K562 (cell line): Measurements from ENCODE around the gene POU3F1. TPM values are rescaled to one million over a fixed set of nuclear protein-coding genes. Genes with fewer than 3 reads are reported as not detected.

ENCODE experiments used
- ATAC-seq: fragments of 200-7000 bp; cut with Tn5 transposase; 3 replicates; pipeline ENCODE4 v1.9.1; 2020; ENCODE audit warnings: moderate library complexity
- Bru-seq: library from RNA; stranded (reverse); fragments of 400-500 nt; gene quantifications from one replicate; lab custom pipeline; 2021; lab: Mats Ljungman, UMichigan
- BruChase-seq, 2 experiments: library from RNA; stranded (reverse); fragments of 400-500 nt; gene quantifications; one replicate each; lab custom pipeline; 2021; lab: Mats Ljungman, UMichigan
- BruUV-seq: library from RNA; stranded (reverse); fragments of 400-500 nt; replicated peaks from 2 replicates; lab custom pipeline; 2021; lab: Mats Ljungman, UMichigan
- CTCF ChIA-PET: fragments of 300-600 bp; formaldehyde crosslinking; extraction: SDS; loops from one replicate; lab custom pipeline; 2021; ENCODE audit warnings: low intra/inter-chr PET ratio; lab: Yijun Ruan, JAX
- POLR2A ChIA-PET: fragments of 300-600, 350-650 bp; sonication (Branson Sonifier 250); formaldehyde crosslinking; extraction: SDS; loops from one replicate; lab custom pipeline; 2021; ENCODE audit warnings: antibody characterized with exemption, inconsistent platforms; lab: Yijun Ruan, JAX
- DNase-seq, 4 experiments: peaks; one replicate each; pipeline versions ENCODE4 v3.0.0 to v3.0.0-alpha.2; 2011 to 2018; ENCODE audit warnings: low spot score in 3 of 4, mixed read lengths in 3 of 4; ENCODE audit errors: extremely low read depth in 1 of 4
- FAIRE-seq: peaks from 2 replicates; lab custom pipeline; 2011; peaks lifted over from hg19 to GRCh38; lab: Jason Lieb, UNC
- H2AFZ ChIP-seq: 2 replicates; pipeline ENCODE4 v1.6.0; 2011; ENCODE audit warnings: low read depth, low read length, control low read depth, inconsistent platforms
- H3K27ac ChIP-seq: fragments of 200-600 bp; 3 replicates; pipeline ENCODE4 v1.8.0; 2011; ENCODE audit warnings: low read depth, mild to moderate bottlenecking, control low read depth, inconsistent platforms, low read length, moderate library complexity, mixed read lengths; ENCODE audit errors: extremely low read depth
- H3K27me3 ChIP-seq, 2 experiments: fragments of 300-600 bp in 1 of 2; 2 replicates in 1 of 2; 3 replicates in 1 of 2; pipeline versions ENCODE4 v1.6.0 to v1.8.0; 2011; ENCODE audit warnings: inconsistent platforms in 2 of 2, low read length in 2 of 2, mild to moderate bottlenecking in 1 of 2, mixed read lengths in 1 of 2, moderate library complexity in 1 of 2; ENCODE audit not compliant: control insufficient read depth in 2 of 2, insufficient read depth in 2 of 2
- H3K36me3 ChIP-seq: fragments of 300-600 bp; 3 replicates; pipeline ENCODE4 v1.8.0; 2011; ENCODE audit warnings: mild to moderate bottlenecking, low read length, inconsistent platforms; ENCODE audit not compliant: control insufficient read depth, insufficient read depth
- H3K4me1 ChIP-seq, 2 experiments: fragments of 200-600 bp in 1 of 2; replicated peaks in 1 of 2; 2 replicates in 1 of 2; 3 replicates in 1 of 2; pipeline versions ENCODE4 v1.5.1 to v1.8.0; 2011; ENCODE audit warnings: inconsistent platforms in 2 of 2, low read length in 2 of 2, mild to moderate bottlenecking in 1 of 2, mixed read lengths in 1 of 2, moderate library complexity in 1 of 2; ENCODE audit not compliant: control insufficient read depth in 2 of 2, insufficient read depth in 2 of 2
- H3K4me2 ChIP-seq: 2 replicates; pipeline ENCODE4 v1.6.1; 2011; ENCODE audit warnings: low read length, control low read depth, inconsistent platforms, mixed read lengths; ENCODE audit not compliant: insufficient read depth
- H3K4me3 ChIP-seq: fragments of 200-600 bp; sonication (generic), shearing (Covaris generic); 2 replicates; pipeline ENCODE4 v1.5.1; 2016; ENCODE audit warnings: control low read depth, inconsistent platforms
- H3K79me2 ChIP-seq: fragments of 200-600 bp; 3 replicates; pipeline ENCODE4 v1.8.0; 2011; ENCODE audit warnings: low read length, inconsistent platforms; ENCODE audit not compliant: control insufficient read depth, insufficient read depth
- H3K9ac ChIP-seq, 2 experiments: 2 replicates each; pipeline versions ENCODE4 v1.6.0 to v1.6.1; 2011; ENCODE audit warnings: low read depth in 2 of 2, low read length in 2 of 2, control low read depth in 1 of 2, inconsistent platforms in 1 of 2, mild to moderate bottlenecking in 1 of 2, mixed read lengths in 1 of 2; ENCODE audit not compliant: insufficient read depth in 1 of 2
- H3K9me1 ChIP-seq: one replicate; pipeline ENCODE4 v1.6.0; 2011; ENCODE audit warnings: inconsistent platforms, mild to moderate bottlenecking, low read length, moderate library complexity; ENCODE audit not compliant: control insufficient read depth, insufficient read depth
- H3K9me3 ChIP-seq: replicated peaks from 2 replicates; pipeline ENCODE4 v1.5.1; 2011; ENCODE audit warnings: low read depth, low read length, inconsistent platforms; ENCODE audit not compliant: control insufficient read depth, insufficient read depth
- H4K20me1 ChIP-seq: replicated peaks from 2 replicates; pipeline ENCODE4 v1.6.1; 2011; ENCODE audit warnings: low read length, inconsistent platforms, mixed read lengths; ENCODE audit not compliant: control insufficient read depth, insufficient read depth
- CCAR2 ChIP-seq: fragments of 200-400 bp; formaldehyde crosslinking; IDR thresholded peaks from 2 replicates; pipeline ENCODE4 v1.6.1; 2017; ENCODE audit warnings: mild to moderate bottlenecking, low read depth, low read length
- CCNT2 ChIP-seq: IDR thresholded peaks from 2 replicates; pipeline ENCODE4 v1.6.1; 2011; ENCODE audit warnings: borderline replicate concordance, low read depth, mild to moderate bottlenecking, moderate library complexity, mixed read lengths, low read length; ENCODE audit not compliant: insufficient read length; ENCODE audit errors: extremely low read depth
- CHD4 ChIP-seq: fragments of 200-600 bp; sonication (generic); IDR thresholded peaks from 3 replicates; pipeline ENCODE4 v1.6.1; 2012; ENCODE audit warnings: low read depth, mild to moderate bottlenecking, mixed read lengths, low read length, inconsistent platforms; ENCODE audit not compliant: insufficient read depth, insufficient replicate concordance, poor library complexity, severe bottlenecking
- DACH1 ChIP-seq: fragments of 450-650 bp; IDR thresholded peaks from 2 replicates; pipeline ENCODE4 v1.6.1; 2018; ENCODE audit not compliant: partially characterized antibody
- GATAD2B ChIP-seq: fragments of 450-650 bp; IDR thresholded peaks from 2 replicates; pipeline ENCODE4 v1.6.1; 2017; ENCODE audit warnings: mild to moderate bottlenecking, borderline replicate concordance
- L3MBTL2 ChIP-seq: fragments of 450-650 bp; IDR thresholded peaks from 2 replicates; pipeline ENCODE4 v1.6.1; 2016; ENCODE audit warnings: mild to moderate bottlenecking, moderate library complexity
- LEF1 ChIP-seq: fragments of 450-650 bp; IDR thresholded peaks from 2 replicates; pipeline ENCODE4 v1.6.1; 2016; ENCODE audit warnings: mild to moderate bottlenecking
- MCM2 ChIP-seq: fragments of 450-650 bp; IDR thresholded peaks from 2 replicates; pipeline ENCODE4 v1.6.1; 2017; ENCODE audit warnings: low read depth, mild to moderate bottlenecking
- PHF8 ChIP-seq: fragments of 200-600 bp; sonication (generic); IDR thresholded peaks from 2 replicates; pipeline ENCODE4 v1.6.1; 2012; ENCODE audit warnings: mixed run types, mild to moderate bottlenecking, inconsistent platforms, low read length, moderate library complexity, borderline replicate concordance
- PURB ChIP-seq: sonication (generic); formaldehyde crosslinking; IDR thresholded peaks from 2 replicates; pipeline ENCODE4 v1.9.0; 2021; ENCODE audit warnings: low read depth, mild to moderate bottlenecking, missing genetic modification reagents
- SAFB ChIP-seq: fragments of 200-400 bp; formaldehyde crosslinking; IDR thresholded peaks from 2 replicates; pipeline ENCODE4 v1.6.1; 2017; ENCODE audit warnings: low read depth, low read length, borderline replicate concordance
- SIX5 ChIP-seq, 2 experiments: IDR thresholded peaks; 2 replicates each; pipeline ENCODE4 v1.6.1; 2011; ENCODE audit warnings: low read length in 2 of 2, borderline replicate concordance in 1 of 2, low read depth in 1 of 2, mild to moderate bottlenecking in 1 of 2, moderate library complexity in 1 of 2; ENCODE audit not compliant: insufficient read depth in 1 of 2
- SMAD4 ChIP-seq: fragments of 250-450 bp; sonication (Bioruptor Pico); conservative IDR thresholded peaks from 2 replicates; pipeline ENCODE4 v1.8.0; 2021; ENCODE audit warnings: inconsistent platforms, mild to moderate bottlenecking, moderate library complexity
- SNAPC5 ChIP-seq: fragments of 250-450 bp; sonication (Bioruptor Pico); IDR thresholded peaks from 2 replicates; pipeline ENCODE4 v1.8.0; 2021; ENCODE audit warnings: moderate library complexity, mild to moderate bottlenecking, inconsistent platforms
- VEZF1 ChIP-seq: fragments of 200-800 bp; sonication (Bioruptor generic); IDR thresholded peaks from 2 replicates; pipeline ENCODE4 v1.6.1; 2017; ENCODE audit warnings: missing genetic modification characterization, missing compliant biosample characterization
- ZFP30 ChIP-seq: fragments of 250-450 bp; sonication (Bioruptor Pico); IDR thresholded peaks from 2 replicates; pipeline ENCODE4 v1.8.0; 2022; ENCODE audit warnings: moderate library complexity, mild to moderate bottlenecking, inconsistent platforms, borderline replicate concordance
- WGBS: fragments of 100-300 bp; shearing (Covaris generic); methylation state at CpG from one replicate; pipeline ENCODE4 v1.1.6; 2016; ENCODE audit warnings: low coverage, mixed read lengths; ENCODE audit not compliant: insufficient coverage; ENCODE audit errors: missing lambda C conversion rate; 5-methylcytosine and 5-hydroxymethylcytosine counted together
- in situ Hi-C: fragments of 300-500 bp; cut with MboI; formaldehyde crosslinking; loops from 4 replicates; pipeline ENCODE4 v1.15.0; 2018; ENCODE audit warnings: inconsistent platforms, mixed read lengths
- intact Hi-C: fragments of 100-400 bp; cut with micrococcal nuclease; formaldehyde crosslinking; loops from 2 replicates; pipeline ENCODE4 v1.14.2; 2022
- long read RNA-seq, 3 experiments: library from polyadenylated mRNA in 2 of 3; library from RNA in 1 of 3; unstranded in 2 of 3; stranded (forward) in 1 of 3; transcript quantifications; one replicate each; pipeline ENCODE4 v2.0.0, GENCODE V29; 2019 to 2022
- polyA minus RNA-seq, 3 experiments: library from RNA; depleted of rRNA, polyadenylated mRNA; stranded (reverse); fragments of >200 nt; gene quantifications; 2 replicates each; pipeline ENCODE4 v1.2.3, GENCODE V29; 2011
- polyA plus RNA-seq, 8 experiments: library from polyadenylated mRNA; depleted of rRNA in 4 of 8; stranded (reverse) in 5 of 8; unstranded in 3 of 8; fragments of >200 nt; fragmentation: Nextera tagmentation in 2 of 8; fragmentation: Illumina TruSeq in 1 of 8; extraction: Ambion mirVana in 2 of 8; extraction: Trizol in 1 of 8; gene quantifications; 2 replicates each; pipeline versions ENCODE4 v1.2.1 to v1.2.3, GENCODE V29; 2011 to 2014; ENCODE audit warnings: inconsistent platforms in 1 of 8, missing spikeins in 1 of 8
- total RNA-seq, 7 experiments: library from RNA; depleted of rRNA in 6 of 7; stranded (reverse); fragments of >200 nt in 6 of 7; fragmentation: Illumina TruSeq in 2 of 7; extraction: Trizol in 2 of 7; gene quantifications; 2 replicates each; pipeline versions ENCODE4 v1.2.1 to v1.2.3, GENCODE V29; 2011 to 2021; ENCODE audit warnings: low replicate concordance in 1 of 7

The POU3F1 gene
- not detected in 2 replicates for total RNA-seq (2011; cell fraction: chromatin; rRNA removed; ENCODE audit: low replicate concordance)
- total RNA-seq (2011; cell fraction: nucleolus; rRNA removed), result 0.13 TPM in 1 of 2 replicates, not detected in the other
- total RNA-seq (2011; cell fraction: nucleoplasm; rRNA removed), result not detected in 2 replicates
- total RNA-seq (2014; rRNA removed) (0.08 and 0.09 TPM in 2 replicates), total RNA-seq (2014; rRNA removed; fragmentation: Illumina TruSeq; extraction: Trizol) (not detected in 2 replicates), total RNA-seq (2015; rRNA removed; fragmentation: Illumina TruSeq; extraction: Trizol) (not detected in 2 replicates), total RNA-seq (2021) (not detected in 2 replicates), polyA plus RNA-seq (2011; rRNA removed) (0.05 TPM in 1 of 2 replicates, not detected in the other), polyA plus RNA-seq (2014; fragmentation: Illumina TruSeq; extraction: Trizol) (not detected in 2 replicates), polyA plus RNA-seq (2014; fragmentation: Nextera tagmentation; extraction: Ambion mirVana) (not detected), polyA plus RNA-seq (2014; rRNA removed) (not detected in 2 replicates), polyA minus RNA-seq (2011; rRNA and poly(A)+ RNA removed) (not detected in 2 replicates), Bru-seq, nascent RNA (percentile 14 among the genes with signal in this experiment), BruChase-seq, experiment 1, labeled RNA remaining after a 2-hour chase (not detected), BruChase-seq, experiment 2, labeled RNA remaining after a 6-hour chase (percentile 14 among the genes with signal in this experiment)
- polyA plus RNA-seq (2011; cell fraction: cytosol; rRNA removed), result not detected in 2 replicates
- polyA plus RNA-seq (2011; cell fraction: nucleus; rRNA removed), result 0.06 and 0.15 TPM in 2 replicates
- polyA plus RNA-seq (2012), result not detected in 2 replicates
- polyA minus RNA-seq (2011; cell fraction: cytosol; rRNA and poly(A)+ RNA removed), result not detected in 2 replicates
- 0.13 and 0.33 TPM in 2 replicates for polyA minus RNA-seq (2011; cell fraction: nucleus; rRNA and poly(A)+ RNA removed)
- long read RNA-seq, experiment 1, result 0 reads
- long read RNA-seq, experiment 2, result 0 reads
- long read RNA-seq, experiment 3, result 0 reads

GRCh38 chr1:38046333-38046883, at the start of gene POU3F1:
TSS of gene POU3F1 (minus strand) at chr1:38046793. CDS start at chr1:38046743, 50 bp downstream.
- Histone ChIP-seq H3K4me1 (peaks cover 0 to 35% of the 10 kb centered on the region in 2 experiments; a peak in 3 of 5 replicates), H3K36me3 (no peaks in the 10 kb centered on the region), H4K20me1 (0 out of 2 replicates have a peak, but pooled peaks cover 8% of the 10 kb centered on the region), H3K79me2 (no peaks in the 10 kb centered on the region), H3K27me3 (peaks cover 25 to 47% of the 10 kb centered on the region in 2 experiments; a peak in 4 of 5 replicates), H3K4me3 (peak within 1 kb of the TSS; percentile 49), H3K4me2 (peak within 1 kb of the TSS; percentile 68), H3K9ac (peak within 1 kb of the TSS in 1 of 2 experiments; percentile 86; a peak in 2 of 4 replicates), H3K9me3 (no peaks in the 10 kb centered on the region), H3K27ac (no peak within 1 kb of the TSS), H2AFZ (peak within 1 kb of the TSS; percentile 71), H3K9me1 (peaks cover 5% of the 10 kb centered on the region)
- ChIA-PET POLR2A (interaction anchor here (0.6 kb wide), 2 partner anchors 170 to 566 kb away, joined by 3 to 4 read pairs; no protein-coding TSS in a partner anchor), CTCF (no interaction called here)
- in situ Hi-C loops, result loop anchor here (25.0 kb wide), 1 partner anchor 541 kb away; no protein-coding TSS in a partner anchor
- peak in 2 of 4 experiments; percentile 70 for DNase-seq
- no TSS peak for BruUV-seq
- FAIRE-seq, result no peak
- intact Hi-C loops, result loop anchor here (10.0 kb wide), 1 partner anchor 538 kb away; no protein-coding TSS in a partner anchor
- under 1% methylated on average over 62 of the region's 92 CpGs for WGBS
- no peak for ATAC-seq
- TF ChIP-seq PHF8, result peak; percentile 18; the same call in 1 of the 2 replicates
- TF ChIP-seq MCM2, result no peak
- peak; percentile 89 for TF ChIP-seq SAFB
- no peak for TF ChIP-seq VEZF1 (CRISPR knock-in tag)
- no peak for TF ChIP-seq CHD4
- TF ChIP-seq SNAPC5 (CRISPR knock-in tag), result no peak
- no peak for TF ChIP-seq CCAR2
- no peak for TF ChIP-seq PURB (CRISPR knock-in tag)
- TF ChIP-seq L3MBTL2, result no peak
- peak; percentile 53; the same call in 1 of the 2 replicates for TF ChIP-seq SMAD4 (CRISPR knock-in tag)
- peak; percentile 20 for TF ChIP-seq CCNT2
- no peak for TF ChIP-seq DACH1
- TF ChIP-seq LEF1, result no peak
- no peak for TF ChIP-seq ZFP30 (CRISPR knock-in tag)
- no peak for TF ChIP-seq SIX5 (IDR thresholded peaks at IDR 0.05; ENCODE audit: borderline replicate concordance in 1 of 2, insufficient read depth in 1 of 2, low read depth in 1 of 2, low read length in 2 of 2)
- peak; percentile 62; the same call in 1 of the 2 replicates for TF ChIP-seq GATAD2B
